T-cell (primary cell): ENCODE measurements around the gene FAM209B. TPM values are rescaled to one million over a fixed set of nuclear protein-coding genes. Genes with fewer than 3 reads are reported as not detected.

Experiments
- total RNA-seq, 35 experiments: library from RNA in 6 of 35; stranded (reverse) in 6 of 35; fragments of 120-200 nt in 1 of 35; gene quantifications; one replicate each; pipeline versions ENCODE4 v1.2.1 to v1.2.4 and lab custom pipeline; 2013 to 2026

FAM209B gene
- total RNA-seq, 5 donors from 2014 or later (not counting 1 experiment from before 2014, with no cell fraction given), result 1.8 to 3.3 (median 2.9) TPM

Other genes with a start within 250 kb of the FAM209B start
- 10 to 100 TPM; 17.2 to 23.9 (median 20.4) TPM for gene FAM210B, start 174.3 kb upstream of the FAM209B start, total RNA-seq
- gene AURKA, start 141.0 kb upstream of the FAM209B start, total RNA-seq, result 1 to 10 TPM; 1.3 to 2.3 (median 2.0) TPM
- 10 to 100 TPM; 17.3 to 47.7 (median 41.9) TPM for gene CSTF1, start 140.6 kb upstream of the FAM209B start, total RNA-seq
- 10 to 100 TPM in 3 of 5 donors, 1 to 10 TPM in 2; 8.0 to 13.8 (median 11.2) TPM for gene CASS4, start 121.0 kb upstream of the FAM209B start, total RNA-seq
- 10 to 100 TPM; 55.8 to 69.7 (median 64.8) TPM for gene RTF2, start 64.6 kb upstream of the FAM209B start, total RNA-seq
- 1 to 10 TPM; 3.7 to 5.6 (median 4.7) TPM for gene FAM209A, start 8.5 kb upstream of the FAM209B start, total RNA-seq
- gene TFAP2C, start 96.1 kb downstream of the FAM209B start, total RNA-seq, result under 1 TPM in 2 of 5 donors, not detected in 3; 0.16 TPM